Body of pancreas (tissue), 4 donors: Measurements from ENCODE around the gene MFAP2.

Experiments used
- POLR2A ChIP-seq, 3 donors: fragments of 450-650 bp; IDR thresholded peaks; one replicate each; pipeline ENCODE4 v1.6.1; 2016; ENCODE audit warnings: antibody characterized with exemption in 3 of 3, mild to moderate bottlenecking in 2 of 3
- TF ChIP-seq, protein P1 (sequence below), 7 experiments: fragments of 450-650 bp in 4 of 7; fragments of 200-600 bp in 3 of 7; sonication (generic) in 3 of 7; IDR thresholded peaks; one replicate each; pipeline ENCODE4 v1.5.1; 2016 to 2019; ENCODE audit warnings: antibody characterized with exemption in 7 of 7

DNA sequence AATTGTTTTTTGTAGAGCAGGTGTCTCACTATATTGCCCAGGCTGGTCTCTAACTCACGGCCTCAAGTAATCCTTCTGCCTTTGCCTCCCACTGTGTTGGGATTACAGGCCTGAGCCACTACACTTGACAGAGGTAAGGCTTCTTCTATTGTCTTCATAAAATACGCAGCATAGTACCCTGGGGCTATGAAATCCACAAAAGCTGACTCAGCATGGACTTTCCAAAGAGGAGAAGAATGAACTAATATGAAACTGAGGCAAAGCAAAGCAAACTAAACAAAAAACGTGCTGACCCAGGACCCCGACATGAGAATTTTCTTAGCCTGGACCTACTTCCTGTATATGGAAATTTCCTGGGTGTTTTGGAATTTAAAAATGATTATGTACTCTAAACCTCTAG lies 49.8 kb upstream of the MFAP2 start:
- no peak for TF ChIP-seq POLR2A (IDR thresholded peaks at IDR 0.05)
- TF ChIP-seq, protein P1, sequence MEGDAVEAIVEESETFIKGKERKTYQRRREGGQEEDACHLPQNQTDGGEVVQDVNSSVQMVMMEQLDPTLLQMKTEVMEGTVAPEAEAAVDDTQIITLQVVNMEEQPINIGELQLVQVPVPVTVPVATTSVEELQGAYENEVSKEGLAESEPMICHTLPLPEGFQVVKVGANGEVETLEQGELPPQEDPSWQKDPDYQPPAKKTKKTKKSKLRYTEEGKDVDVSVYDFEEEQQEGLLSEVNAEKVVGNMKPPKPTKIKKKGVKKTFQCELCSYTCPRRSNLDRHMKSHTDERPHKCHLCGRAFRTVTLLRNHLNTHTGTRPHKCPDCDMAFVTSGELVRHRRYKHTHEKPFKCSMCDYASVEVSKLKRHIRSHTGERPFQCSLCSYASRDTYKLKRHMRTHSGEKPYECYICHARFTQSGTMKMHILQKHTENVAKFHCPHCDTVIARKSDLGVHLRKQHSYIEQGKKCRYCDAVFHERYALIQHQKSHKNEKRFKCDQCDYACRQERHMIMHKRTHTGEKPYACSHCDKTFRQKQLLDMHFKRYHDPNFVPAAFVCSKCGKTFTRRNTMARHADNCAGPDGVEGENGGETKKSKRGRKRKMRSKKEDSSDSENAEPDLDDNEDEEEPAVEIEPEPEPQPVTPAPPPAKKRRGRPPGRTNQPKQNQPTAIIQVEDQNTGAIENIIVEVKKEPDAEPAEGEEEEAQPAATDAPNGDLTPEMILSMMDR (IDR thresholded peaks at IDR 0.05), result no peak
